ENCODE measurements around the gene GDF10.

Gene GDF10

GRCh38 chr10:47296156-47296894, 3.7 kb upstream of the GDF10 start:
- no peak for DNase-seq

DNA sequence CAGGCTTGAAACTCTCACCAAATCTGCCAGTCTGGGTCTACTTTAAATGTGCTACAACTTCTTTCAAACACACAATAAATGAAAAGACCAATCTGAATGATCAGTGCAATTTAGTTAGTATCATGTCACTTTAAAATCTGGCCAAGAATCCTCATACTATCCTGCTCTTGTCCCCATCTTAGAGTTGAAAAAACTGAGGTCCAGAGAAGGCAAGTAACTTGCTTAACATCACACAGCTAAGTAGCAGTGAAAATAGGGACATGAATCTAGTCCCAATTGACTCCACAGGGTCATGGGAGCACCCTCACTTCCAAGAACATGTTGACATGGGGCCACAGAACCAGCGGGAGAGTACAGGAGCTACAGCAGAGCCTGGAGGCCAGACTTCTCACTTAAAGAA, 3.1 kb upstream of the GDF10 start:
- no peak for DNase-seq

DNA sequence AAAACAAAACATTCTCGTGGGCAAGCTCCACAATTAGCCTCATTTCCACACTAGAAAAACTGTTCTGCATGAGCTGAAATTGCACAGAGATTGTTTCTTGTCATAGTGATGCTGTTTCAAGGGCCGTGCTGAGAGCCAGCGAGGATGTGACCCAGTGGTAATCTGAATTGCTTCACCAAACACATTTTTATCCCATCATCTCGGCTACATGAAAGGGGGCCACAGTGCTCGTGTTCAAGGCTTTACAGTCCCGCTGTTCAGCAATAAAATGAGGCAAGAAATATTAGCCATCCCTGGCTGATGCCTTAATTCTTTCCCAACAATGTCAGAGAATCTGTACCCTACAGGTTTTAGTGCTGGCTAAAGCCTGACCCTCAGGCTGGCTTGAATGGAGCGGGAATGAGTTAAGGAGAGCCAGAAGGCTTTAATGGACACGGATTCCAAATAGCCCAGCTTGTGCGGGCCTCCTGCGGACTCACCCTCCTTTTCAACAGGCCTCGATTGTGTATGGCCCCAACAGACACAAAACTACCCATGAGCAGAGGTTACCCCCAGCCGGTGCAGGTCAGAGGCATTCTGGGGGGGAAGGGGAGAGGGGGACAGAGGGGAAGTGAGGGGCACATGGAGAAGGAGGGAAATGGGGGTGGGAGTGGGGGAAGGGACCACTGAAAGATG, 2.0 kb upstream of the GDF10 start:
- no peak for DNase-seq

DNA sequence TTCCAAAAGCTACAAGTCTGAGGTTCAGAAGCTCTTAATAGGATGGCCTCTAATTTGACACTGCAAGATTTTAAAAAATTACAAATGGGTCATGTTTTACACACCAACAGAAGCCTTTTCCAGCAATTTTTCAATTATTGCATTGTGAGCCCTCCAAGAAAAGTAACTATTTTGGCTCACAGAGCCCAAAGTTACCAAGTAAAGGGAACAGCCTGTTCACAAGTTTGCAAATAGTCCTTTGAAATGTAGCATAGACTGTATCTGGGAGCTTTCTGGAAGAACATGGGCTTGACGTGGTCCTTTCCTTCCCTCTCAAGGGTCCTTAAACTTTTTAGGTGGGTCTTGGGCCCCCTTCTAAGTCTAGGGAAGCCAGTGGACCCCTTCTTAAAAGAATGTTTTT, 1.3 kb upstream of the GDF10 start:
- DNase-seq, result no peak

- no peak for DNase-seq
Observed at GRCh38 chr10:47300429-47300931, 483 bp downstream of the GDF10 start.

GRCh38 chr10:47301833-47302232, 1.8 kb downstream of the GDF10 start:
- no peak for DNase-seq

GRCh38 chr10:47303105-47303504, 3.1 kb downstream of the GDF10 start:
- DNase-seq, result no peak

GRCh38 chr10:47303866-47304265, 3.9 kb downstream of the GDF10 start:
- DNase-seq, result no peak

GRCh38 chr10:47305566-47305965, 5.6 kb downstream of the GDF10 start:
- DNase-seq, result no peak

DNA sequence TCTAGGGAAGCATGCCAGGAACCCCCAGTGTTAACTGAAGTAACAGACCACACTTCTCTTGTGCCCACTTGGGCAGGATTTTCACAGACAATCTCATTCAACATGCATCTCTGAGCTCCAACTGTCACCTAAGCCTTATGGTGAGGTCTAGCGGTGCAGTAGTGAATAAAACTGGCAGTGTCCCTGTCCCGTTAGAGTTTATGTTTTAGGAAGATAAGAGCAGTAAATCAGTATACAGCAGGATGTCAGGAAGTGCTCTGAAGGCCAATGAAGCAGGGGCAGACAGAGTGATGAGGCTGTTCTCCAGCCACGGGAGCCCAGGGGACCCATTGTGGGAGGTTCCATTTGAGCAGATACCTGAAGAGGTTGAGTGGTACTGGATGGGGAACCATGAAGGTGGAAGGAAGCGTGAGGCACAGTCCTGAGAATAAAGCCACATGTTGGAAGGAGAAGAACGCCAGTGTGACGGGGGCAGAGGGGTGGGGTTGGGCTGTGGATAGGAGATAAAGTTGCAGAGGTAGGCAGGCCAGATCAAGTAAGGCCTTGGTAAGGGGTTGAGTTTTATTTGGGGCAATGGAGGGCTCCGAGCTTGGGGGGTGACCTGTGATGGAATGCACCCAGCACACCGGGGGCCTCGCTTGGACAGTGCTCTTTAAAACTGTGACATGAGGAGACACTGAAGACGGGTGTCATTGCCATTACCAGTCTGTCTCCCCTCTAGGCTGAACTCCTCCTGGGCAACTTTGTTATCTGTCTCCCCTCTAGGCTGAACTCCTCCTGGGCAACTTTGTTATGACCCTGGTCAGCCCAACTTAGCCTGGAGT, 6.6 kb downstream of the GDF10 start:
- DNase-seq, result no peak

- DNase-seq, result no peak
Observed at GRCh38 chr10:47307381-47307780, 7.4 kb downstream of the GDF10 start.

DNA sequence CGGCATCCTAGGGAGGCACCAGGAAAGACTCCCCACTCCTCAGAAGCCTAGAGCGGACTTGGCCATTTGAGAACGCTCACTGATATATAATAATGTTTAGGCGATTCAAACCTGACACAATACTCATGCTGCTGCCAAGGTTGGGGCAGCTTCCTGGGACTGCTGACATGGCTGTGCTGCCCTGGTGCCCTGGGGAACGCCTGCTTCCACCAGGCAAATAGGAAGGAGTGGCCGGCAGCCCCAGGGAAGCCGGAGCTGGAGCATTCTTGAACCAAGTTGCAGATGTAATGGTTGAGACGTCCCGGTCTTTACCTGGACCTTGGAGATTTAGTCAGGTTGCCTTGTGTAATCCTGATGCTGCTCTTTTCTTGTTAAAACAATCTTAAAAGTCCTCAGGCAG, 8.8 kb downstream of the GDF10 start:
- no peak for DNase-seq

DNA sequence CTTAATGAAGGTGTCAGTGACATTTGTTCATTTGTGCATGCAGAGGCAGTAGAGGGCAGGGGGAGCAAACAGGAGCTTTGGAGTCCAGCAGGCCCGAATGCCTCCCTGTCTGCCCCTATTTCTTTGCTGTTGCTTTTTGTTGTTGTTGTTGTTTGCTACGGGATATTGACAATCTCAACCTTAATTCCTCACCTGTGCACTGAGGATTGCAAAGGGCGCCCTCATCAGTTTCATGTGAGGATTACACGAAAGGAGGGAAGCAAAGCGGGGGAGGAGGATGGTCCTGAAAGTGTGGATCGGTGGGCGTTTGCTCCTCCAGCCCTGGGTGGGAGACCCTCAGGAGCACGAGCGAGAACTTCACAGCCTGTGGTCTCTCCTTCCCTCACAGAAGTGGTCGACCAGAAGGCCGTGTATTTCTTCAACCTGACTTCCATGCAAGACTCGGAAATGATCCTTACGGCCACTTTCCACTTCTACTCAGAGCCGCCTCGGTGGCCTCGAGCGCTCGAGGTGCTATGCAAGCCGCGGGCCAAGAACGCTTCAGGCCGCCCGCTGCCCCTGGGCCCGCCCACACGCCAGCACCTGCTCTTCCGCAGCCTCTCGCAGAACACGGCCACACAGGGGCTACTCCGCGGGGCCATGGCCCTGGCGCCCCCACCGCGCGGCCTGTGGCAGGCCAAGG, 9.6 kb downstream of the GDF10 start:
- no peak for DNase-seq

DNA sequence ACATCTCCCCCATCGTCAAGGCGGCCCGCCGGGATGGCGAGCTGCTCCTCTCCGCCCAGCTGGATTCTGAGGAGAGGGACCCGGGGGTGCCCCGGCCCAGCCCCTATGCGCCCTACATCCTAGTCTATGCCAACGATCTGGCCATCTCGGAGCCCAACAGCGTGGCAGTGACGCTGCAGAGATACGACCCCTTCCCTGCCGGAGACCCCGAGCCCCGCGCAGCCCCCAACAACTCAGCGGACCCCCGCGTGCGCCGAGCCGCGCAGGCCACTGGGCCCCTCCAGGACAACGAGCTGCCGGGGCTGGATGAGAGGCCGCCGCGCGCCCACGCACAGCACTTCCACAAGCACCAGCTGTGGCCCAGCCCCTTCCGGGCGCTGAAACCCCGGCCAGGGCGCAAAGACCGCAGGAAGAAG, 10.1 kb downstream of the GDF10 start:
- DNase-seq, result no peak

GRCh38 chr10:47311193-47311931, 11.4 kb downstream of the GDF10 start:
- DNase-seq, result no peak

DNA sequence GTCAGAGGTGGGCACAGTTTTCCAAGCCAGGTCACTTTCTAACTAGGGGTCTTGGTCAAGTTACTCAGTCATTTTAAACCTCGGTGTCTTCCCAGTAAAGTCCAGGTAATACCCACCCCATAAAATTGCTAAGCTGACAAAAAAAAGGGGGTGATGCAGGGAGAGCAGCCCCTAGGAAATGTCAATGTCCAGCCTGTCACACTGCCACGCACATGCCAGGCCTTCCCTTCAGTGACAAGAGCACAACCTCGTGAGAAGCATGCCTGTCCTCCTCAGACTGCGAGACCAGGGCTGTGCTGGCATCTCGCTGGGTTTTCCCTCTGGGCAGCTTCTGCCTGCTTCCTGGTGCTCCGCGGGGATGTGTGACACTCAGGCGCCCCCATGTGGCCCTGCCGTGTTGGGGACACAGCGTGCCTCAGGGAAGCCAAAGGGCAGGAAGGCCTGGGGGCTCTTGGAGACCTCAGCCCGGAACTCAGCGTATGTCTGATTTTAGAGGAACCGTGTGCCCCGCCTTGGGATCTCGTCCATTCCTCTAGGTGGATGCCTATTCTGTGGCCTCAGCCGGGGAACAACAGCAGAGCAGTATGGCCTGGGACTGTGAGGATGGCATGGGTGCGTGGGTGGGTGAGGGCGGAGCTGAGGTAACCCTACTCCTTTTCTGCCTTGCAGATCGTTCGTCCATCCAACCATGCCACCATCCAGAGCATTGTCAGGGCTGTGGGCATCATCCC, 12.1 kb downstream of the GDF10 start:
- DNase-seq, result no peak

DNA sequence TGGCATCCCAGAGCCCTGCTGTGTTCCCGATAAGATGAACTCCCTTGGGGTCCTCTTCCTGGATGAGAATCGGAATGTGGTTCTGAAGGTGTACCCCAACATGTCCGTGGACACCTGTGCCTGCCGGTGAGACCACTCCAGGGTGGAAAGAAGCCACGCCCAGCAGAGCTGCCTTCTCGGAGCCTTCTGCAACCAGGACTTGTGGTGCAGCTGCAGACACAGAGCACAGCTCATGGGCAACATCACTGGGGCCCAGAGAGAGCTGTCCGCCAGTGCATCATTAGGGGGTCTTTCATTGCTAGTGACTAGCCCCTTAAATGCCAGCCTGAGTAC, 12.6 kb downstream of the GDF10 start:
- no peak for DNase-seq

DNA sequence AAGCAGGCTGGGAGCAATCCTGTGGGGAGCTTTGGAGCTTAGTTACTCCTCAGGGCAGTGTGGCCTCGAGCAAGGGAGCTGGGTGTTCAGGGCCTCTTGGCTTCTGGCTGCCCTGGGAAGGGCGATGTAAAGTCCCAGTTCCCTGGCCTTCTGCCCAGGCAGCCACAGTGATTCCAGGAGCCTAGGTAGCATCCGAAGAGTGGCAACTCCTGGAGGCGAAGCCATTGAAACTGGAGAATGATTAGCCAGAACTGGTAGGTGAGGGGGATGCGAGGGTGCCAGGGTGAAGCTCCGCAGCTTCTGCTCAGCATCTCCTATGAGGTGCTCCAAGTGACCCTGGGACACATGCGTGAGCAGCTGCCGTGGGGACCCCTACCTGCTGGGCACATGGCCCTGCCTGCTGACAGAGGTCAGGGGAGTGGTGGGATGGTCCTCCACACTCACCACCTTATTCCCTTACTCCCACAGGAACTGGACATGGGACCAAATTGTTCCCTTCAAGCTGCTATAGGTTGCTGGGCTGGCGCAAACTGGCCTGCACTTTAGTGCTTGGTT, 14.5 kb downstream of the GDF10 start:
- DNase-seq, result no peak

GRCh38 chr10:47315421-47315820, 15.4 kb downstream of the GDF10 start:
- no peak for DNase-seq

- no peak for DNase-seq
Observed at GRCh38 chr10:47316131-47316530, 16.1 kb downstream of the GDF10 start.

GRCh38 chr10:47317251-47317650, 17.3 kb downstream of the GDF10 start:
- DNase-seq, result no peak
